Measurements from ENCODE around the gene GPR84.

GPR84 gene

DNA sequence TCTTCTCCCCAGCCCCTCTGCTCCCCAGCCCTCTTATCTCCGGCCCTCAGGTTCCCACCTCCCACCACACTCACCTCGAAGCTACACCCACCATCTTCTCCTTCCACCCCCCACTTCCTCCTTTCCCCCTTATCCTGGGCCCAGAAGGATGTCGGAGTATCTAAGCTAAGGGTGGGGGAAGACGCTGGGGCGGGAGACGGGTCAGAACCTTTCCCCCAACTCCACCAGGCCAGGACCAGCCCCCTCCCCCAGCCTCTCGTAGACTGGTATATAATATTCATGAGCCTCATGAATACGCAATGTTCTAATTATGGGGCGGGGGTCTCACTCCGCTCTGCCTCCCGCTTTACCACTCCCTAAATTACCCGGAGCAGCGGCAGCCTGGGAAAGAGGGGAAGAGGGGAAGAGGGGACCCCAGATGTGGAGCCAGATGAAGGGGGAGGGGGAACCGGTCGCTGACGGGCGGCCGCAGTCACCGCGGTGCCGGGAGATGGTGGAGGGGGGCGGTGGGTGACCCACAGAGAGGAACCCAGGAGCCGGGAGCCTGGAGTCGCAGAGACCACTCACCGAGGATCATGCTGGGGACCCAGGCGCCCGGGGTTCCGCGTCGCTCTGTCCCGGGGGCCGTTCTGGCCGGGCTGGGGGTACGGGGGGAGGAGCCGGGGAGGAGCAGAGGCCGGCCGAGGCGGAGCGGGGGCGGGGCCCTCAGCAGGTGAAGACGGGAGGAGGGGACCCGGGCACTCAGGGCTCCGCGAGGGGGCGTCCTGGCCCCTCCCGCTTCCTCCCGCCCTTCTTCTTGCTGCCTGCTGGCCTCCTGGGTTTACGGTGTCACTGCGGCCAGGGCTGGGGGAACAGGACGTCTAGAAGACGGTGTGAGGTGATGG is 26.6 kb upstream of the GPR84 start:
- DNase-seq = peak; percentile 51

- no peak for DNase-seq
Measured at GRCh38 chr12:54390176-54390667, 25.9 kb upstream of the GPR84 start.

GRCh38 chr12:54389607-54390175 is 25.4 kb upstream of the GPR84 start:
- DNase-seq = no peak

DNA sequence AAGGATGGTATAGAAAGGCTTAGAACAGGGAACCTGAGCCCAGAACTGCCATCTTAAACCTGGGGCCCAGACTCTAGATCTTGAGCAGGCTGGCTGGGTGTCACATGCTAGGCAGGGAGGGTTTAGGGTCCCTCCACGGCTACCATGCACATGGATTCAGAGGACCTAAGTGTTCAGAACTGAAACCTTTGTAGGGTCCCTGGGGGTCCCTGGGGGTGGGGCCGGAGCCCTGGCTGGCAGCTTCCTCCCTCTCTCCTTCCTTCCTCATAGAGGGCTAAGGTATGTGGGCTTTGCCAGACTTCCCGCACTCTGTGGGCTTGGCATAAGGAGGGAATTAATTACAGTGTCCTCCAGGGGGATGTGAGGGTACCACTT is 24.8 kb upstream of the GPR84 start:
- DNase-seq = no peak

GRCh38 chr12:54388237-54389133 is 24.2 kb upstream of the GPR84 start:
- no peak for DNase-seq

DNA sequence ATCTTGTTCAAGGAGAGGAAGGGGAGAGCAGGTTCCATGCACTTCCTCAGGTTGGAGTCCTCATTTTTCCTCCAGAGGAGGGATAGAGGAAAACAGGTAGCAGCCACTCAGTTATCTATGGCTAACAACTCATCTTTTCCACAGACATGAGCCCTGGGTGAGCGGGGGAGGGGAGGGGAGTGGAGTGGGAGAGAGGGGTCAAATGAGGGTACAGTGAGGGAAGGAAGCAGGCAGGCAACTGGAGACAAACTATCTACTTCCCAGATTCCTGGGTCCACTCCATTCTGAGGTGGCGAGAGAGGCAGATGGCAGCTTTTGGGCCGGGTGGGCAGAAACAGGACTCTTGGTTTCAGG is 22.8 kb upstream of the GPR84 start:
- DNase-seq = no peak

DNA sequence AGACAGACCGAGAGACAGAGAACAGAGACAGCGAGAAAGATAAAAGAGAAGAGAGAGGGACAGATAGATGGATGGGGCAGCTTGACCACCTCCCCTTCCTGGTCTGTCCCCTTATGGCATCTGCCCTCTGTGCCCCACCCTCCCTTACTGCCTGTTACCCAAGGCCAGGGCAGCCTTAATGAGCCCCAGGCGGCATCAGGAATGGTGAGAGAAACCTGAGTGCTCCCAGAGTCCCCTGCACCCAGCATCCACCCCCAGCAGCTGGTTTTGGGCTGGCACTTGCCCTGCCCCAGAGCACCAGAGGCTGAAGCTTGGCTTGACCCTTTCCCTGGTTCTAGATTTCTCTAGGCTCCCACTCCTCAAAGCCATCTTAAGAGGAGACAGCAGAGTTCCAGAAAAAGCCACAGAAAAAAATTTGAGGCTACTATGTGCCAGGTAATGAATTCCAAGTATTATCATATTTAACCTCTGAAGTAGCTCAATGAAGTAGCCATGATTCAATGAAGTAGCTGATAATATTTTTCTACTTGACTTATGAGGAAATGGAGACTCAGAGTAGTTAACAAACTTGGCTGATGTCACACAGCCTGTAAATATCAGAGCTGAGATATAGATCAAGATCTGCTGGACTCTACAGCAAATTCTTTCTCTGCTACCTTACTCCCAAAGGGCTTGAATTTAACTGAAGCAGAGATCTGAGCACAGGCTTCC is 22.3 kb upstream of the GPR84 start:
- DNase-seq = no peak

GRCh38 chr12:54385251-54385914 is 21.1 kb upstream of the GPR84 start:
- DNase-seq = no peak

DNA sequence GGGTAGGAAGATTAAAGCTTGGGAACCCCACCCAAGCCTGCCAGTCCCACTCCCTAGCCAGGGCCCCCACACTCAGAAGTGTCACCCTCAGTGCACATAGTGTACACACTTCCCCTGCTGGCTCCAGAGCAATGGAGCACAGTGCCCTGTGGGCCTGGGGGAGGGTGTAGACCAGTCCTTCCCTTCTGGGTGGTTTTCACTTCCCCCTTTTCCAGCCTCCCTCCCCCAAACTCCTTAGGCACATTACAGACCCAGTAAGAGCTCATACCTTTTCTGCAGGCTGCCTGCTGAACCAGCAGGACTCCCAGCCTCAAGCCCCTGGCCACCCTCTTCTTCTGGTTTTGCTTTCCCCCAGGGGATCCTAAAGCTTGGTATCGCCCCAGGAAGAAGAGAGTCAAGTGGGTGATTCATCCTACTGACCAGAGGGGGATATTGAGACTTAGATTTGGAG is 20.3 kb upstream of the GPR84 start, which contains the start of gene ZNF385A:
TSS of gene ZNF385A (minus strand) at position 143 of the 451 bp plus-strand sequence. CDS start 219 bp downstream, outside the sequence.
- DNase-seq = no peak

- no peak for DNase-seq
Measured at GRCh38 chr12:54383041-54383609, 18.8 kb upstream of the GPR84 start.

- no peak for DNase-seq
Measured at GRCh38 chr12:54381136-54381535, 16.9 kb upstream of the GPR84 start.

DNA sequence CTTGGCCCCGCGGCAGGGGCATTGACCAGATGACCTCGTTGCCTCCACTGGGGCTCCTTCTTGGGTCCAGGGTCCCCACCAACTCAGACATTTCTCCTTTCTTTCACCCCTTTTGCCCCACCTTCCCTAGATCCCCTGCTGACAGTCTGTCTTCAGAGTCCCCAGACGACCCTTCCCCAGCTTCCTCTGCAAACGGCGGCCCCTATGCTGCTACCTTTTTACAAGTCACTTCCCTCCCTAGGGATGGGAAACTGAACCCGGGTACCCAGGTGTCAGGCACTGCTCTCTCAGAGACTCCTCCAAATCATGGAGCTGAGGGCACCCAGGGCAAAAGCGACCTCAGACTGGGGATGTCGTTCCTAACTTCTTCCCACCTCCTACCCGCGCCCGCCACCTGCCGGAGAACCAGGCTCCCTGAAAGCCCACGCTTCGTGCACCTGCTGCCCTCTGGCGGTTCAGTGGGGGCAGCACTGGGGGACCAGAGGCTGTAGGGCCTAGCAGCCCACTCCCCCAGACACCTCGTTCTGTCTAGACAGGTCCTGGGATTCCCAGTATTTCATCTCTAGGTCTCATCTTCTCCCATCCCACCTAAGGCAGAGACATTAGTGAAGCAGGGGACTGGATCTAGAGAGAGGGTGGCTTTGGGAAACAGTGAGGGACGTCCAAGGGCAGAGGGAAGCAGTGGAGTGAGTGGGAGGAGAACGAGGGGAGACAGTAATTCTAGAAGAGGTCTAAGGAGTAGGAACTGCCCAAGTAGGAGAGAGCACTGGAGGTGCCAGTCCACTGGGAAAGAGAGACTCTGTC is 15.3 kb upstream of the GPR84 start:
- DNase-seq = peak; percentile 94

- DNase-seq = peak; percentile 75
Measured at GRCh38 chr12:54378796-54379397, 14.6 kb upstream of the GPR84 start.

GRCh38 chr12:54377797-54378515 is 13.7 kb upstream of the GPR84 start:
- DNase-seq = no peak

DNA sequence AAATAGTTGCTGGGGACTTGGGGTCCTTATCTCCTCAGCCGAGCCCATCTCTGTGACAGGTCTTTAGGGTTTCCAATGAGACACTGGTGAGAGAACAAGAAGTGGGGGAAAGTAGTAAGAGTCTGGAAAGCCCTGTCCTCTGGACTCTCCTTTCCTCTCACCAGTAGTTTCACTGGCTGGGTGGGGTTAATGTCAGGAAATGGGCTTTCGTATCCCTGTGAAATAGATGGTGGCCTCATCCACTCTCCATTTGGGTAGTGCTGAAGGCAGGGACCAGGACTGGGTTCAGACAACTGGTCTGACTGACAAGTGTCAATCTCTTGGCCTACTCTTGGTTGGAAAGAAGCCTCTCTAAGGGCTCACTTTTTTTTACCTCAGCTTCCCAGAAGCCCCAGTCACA is 12.7 kb upstream of the GPR84 start:
- DNase-seq = no peak

DNA sequence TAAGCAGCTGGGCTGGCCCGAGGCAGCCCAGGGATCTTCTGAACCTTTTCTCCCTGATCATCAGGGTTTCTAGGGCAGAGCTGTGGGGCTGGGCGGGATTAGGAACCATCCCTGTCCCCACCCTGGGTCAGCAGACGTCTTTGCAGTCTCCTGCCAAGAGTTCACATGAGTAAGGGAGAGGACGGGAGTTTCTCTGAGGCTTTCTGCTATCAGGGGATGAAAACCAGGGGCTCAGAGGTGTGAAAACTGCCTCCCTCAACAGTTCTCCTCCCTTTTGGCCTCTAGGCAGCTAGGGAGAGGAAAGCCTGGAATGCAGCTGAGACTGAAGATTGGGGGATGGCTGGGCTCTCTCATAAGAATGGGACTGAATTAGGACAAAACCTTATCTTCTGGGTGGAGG is 12.3 kb upstream of the GPR84 start:
- DNase-seq = no peak

GRCh38 chr12:54375259-54375579 is 10.9 kb upstream of the GPR84 start:
- DNase-seq = no peak

- DNase-seq = peak; percentile 76
Measured at GRCh38 chr12:54374562-54375258, 10.4 kb upstream of the GPR84 start.

All from NCI-H774 (cell line).